HCT116 (cell line): ENCODE results near the gene SRP19. TPM values are rescaled to one million over a fixed set of nuclear protein-coding genes. Genes with fewer than 3 reads are reported as not detected.
"Not testable (repeated sequence)": the region's sequence is repeated elsewhere in the genome, so short reads cannot be mapped to it uniquely, and the experiment has no call there.

Experiments used
- ATAC-seq: fragments of 200-7000 bp; cut with Tn5 transposase; 2 replicates; pipeline ENCODE4 v1.9.1; 2020; ENCODE audit warnings: mild to moderate bottlenecking, moderate library complexity
- BruUV-seq: library from RNA; stranded (reverse); fragments of 400-500 nt; replicated peaks from 2 replicates; lab custom pipeline; 2021; lab: Mats Ljungman, UMichigan
- CTCF ChIA-PET: fragments of 300-600 bp; sonication (Branson Sonifier 250); formaldehyde crosslinking; loops from one replicate; lab custom pipeline; 2021; ENCODE audit warnings: antibody characterized with exemption; lab: Charles Lee
- POLR2A ChIA-PET: fragments of 300-600, 350-600 bp; sonication (Branson Sonifier 250); formaldehyde crosslinking; loops from one replicate; lab custom pipeline; 2021; ENCODE audit warnings: antibody characterized with exemption; lab: Charles Lee
- RAD21 ChIA-PET, 2 experiments: fragments of 300-600 bp; sonication (Branson Sonifier 250); formaldehyde crosslinking; loops; one replicate each; lab custom pipeline; 2023; ENCODE audit warnings: low total read pairs in 2 of 2; ENCODE audit not compliant: uncharacterized antibody in 2 of 2, unreplicated experiment in 2 of 2, low non-redundant PET in 1 of 2; lab: Charles Lee
- DNase-seq: peaks from one replicate; pipeline ENCODE4 v3.0.0-alpha.2; 2010; ENCODE audit warnings: low read depth, low spot score
- H2AFZ ChIP-seq: fragments of 200-600 bp; shearing (Covaris generic), sonication (generic); 2 replicates; pipeline ENCODE4 v1.6.1; 2017; ENCODE audit warnings: low read depth, mixed run types, mixed read lengths, antibody characterized with exemption, low read length; ENCODE audit not compliant: poor library complexity, severe bottlenecking
- H3K27ac ChIP-seq: 2 replicates; pipeline ENCODE4 v1.5.1; 2012; ENCODE audit warnings: low read depth, low read length
- H3K27me3 ChIP-seq: fragments of 200-600 bp; sonication (generic); 2 replicates; pipeline ENCODE4 v1.6.1; 2016; ENCODE audit warnings: mixed run types, low read length, mixed read lengths; ENCODE audit not compliant: insufficient read depth
- H3K36me3 ChIP-seq, 2 experiments: fragments of 200-500 bp in 1 of 2; fragments of 200-600 bp in 1 of 2; sonication (Bioruptor generic) in 1 of 2; sonication (generic) in 1 of 2; 2 replicates each; pipeline versions ENCODE4 v1.5.1 to v1.6.1; 2014 to 2016; ENCODE audit warnings: low read length in 2 of 2, inconsistent platforms in 1 of 2, mixed read lengths in 1 of 2, mixed run types in 1 of 2; ENCODE audit not compliant: insufficient read depth in 2 of 2, control insufficient read depth in 1 of 2
- H3K4me1 ChIP-seq, 2 experiments: fragments of 200-600 bp in 1 of 2; sonication (generic) in 1 of 2; 2 replicates each; pipeline versions ENCODE4 v1.5.1 to v1.6.1; 2012 to 2017; ENCODE audit warnings: low read length in 2 of 2, inconsistent platforms in 1 of 2, mild to moderate bottlenecking in 1 of 2, mixed read lengths in 1 of 2, mixed run types in 1 of 2, moderate library complexity in 1 of 2; ENCODE audit not compliant: insufficient read depth in 2 of 2, control insufficient read depth in 1 of 2
- H3K4me2 ChIP-seq: fragments of 200-600 bp; sonication (generic); 2 replicates; pipeline ENCODE4 v1.6.1; 2017; ENCODE audit warnings: mixed run types, low read length, mixed read lengths
- H3K4me3 ChIP-seq, 2 experiments: fragments of 200-600 bp in 1 of 2; sonication (generic) in 1 of 2; replicated peaks in 1 of 2; 2 replicates each; pipeline ENCODE4 v1.5.1; 2011 to 2016; ENCODE audit warnings: low read length in 2 of 2, control low read depth in 1 of 2, low read depth in 1 of 2, mild to moderate bottlenecking in 1 of 2, mixed read lengths in 1 of 2, mixed run types in 1 of 2
- H3K79me2 ChIP-seq: fragments of 200-600 bp; sonication (generic); 2 replicates; pipeline ENCODE4 v1.6.1; 2017; ENCODE audit warnings: mild to moderate bottlenecking, mixed run types, low read length, moderate library complexity, mixed read lengths; ENCODE audit not compliant: insufficient read depth
- H3K9ac ChIP-seq: fragments of 200-600 bp; sonication (generic); 2 replicates; pipeline ENCODE4 v1.6.1; 2016; ENCODE audit warnings: low read length, mixed read lengths
- H3K9me2 ChIP-seq: fragments of 200-600 bp; sonication (generic), shearing (Covaris generic); 2 replicates; pipeline ENCODE4 v1.6.1; 2017; ENCODE audit warnings: mixed run types, mild to moderate bottlenecking, moderate library complexity; ENCODE audit not compliant: insufficient read depth
- H3K9me3 ChIP-seq, 2 experiments: fragments of 200-500 bp in 1 of 2; fragments of 200-600 bp in 1 of 2; sonication (Bioruptor generic) in 1 of 2; sonication (generic) in 1 of 2; 2 replicates each; pipeline ENCODE4 v1.6.1; 2014 to 2017; ENCODE audit warnings: low read length in 2 of 2, mixed read lengths in 2 of 2, inconsistent platforms in 1 of 2, low read depth in 1 of 2, mild to moderate bottlenecking in 1 of 2, mixed run types in 1 of 2, moderate library complexity in 1 of 2; ENCODE audit not compliant: control insufficient read depth in 1 of 2, insufficient read depth in 1 of 2
- H4K20me1 ChIP-seq: fragments of 200-600 bp; sonication (generic), shearing (Covaris generic); 2 replicates; pipeline ENCODE4 v1.6.1; 2017; ENCODE audit warnings: mixed run types, mild to moderate bottlenecking, moderate library complexity; ENCODE audit not compliant: insufficient read depth
- ZFX ChIP-seq: fragments of 450-650 bp; IDR thresholded peaks from 2 replicates; pipeline ENCODE4 v1.6.1; 2017
- intact Hi-C: fragments of 100-400 bp; cut with micrococcal nuclease; formaldehyde crosslinking; loops from 2 replicates; pipeline ENCODE4 v1.10.0; 2022
- total RNA-seq: library from RNA; stranded (reverse); gene quantifications from one replicate; pipeline ENCODE4 v1.2.1, GENCODE V29; 2021; ENCODE audit not compliant: unreplicated experiment
- TF ChIP-seq, protein P1 (sequence below): IDR thresholded peaks from 2 replicates; pipeline ENCODE4 v1.6.1; 2011; ENCODE audit warnings: mild to moderate bottlenecking, low read length, moderate library complexity; ENCODE audit not compliant: insufficient replicate concordance; ENCODE audit errors: extremely low read depth

SRP19 gene
- total RNA-seq, 1 experiment from 2014 or later, result 45.3 TPM

DNA sequence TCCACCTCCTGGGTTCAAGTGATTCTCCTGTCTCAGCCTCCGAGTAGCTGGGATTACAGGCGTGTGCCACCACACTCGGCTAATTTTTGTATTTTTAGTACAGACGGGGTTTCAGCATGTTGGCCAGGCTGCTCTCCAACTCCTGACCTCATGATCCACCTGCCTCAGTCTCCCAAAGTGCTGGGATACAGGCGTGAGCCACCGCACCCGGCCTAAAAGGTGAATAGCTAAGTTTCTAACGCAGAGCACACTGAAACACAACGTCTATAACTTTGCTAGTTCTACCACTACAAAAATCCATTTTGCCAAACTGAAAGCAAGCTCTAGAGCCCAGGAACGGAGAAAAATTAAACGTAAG, 537 bp upstream of the SRP19 start:
- H3K4me3 ChIP-seq, result peak overlapping the region; percentile 80 to 99
- H3K9me2 ChIP-seq, H3K9me3 ChIP-seq, H3K27me3 ChIP-seq, H4K20me1 ChIP-seq, DNase-seq, RAD21 ChIA-PET, ATAC-seq, intact Hi-C loops: not testable (repeated sequence)
- peaks cover 8 to 22% of the 10 kb centered on the region in 2 experiments for H3K4me1 ChIP-seq
- H2AFZ ChIP-seq, result peak overlapping the region; percentile 69
- TSS peak; percentile 97 for BruUV-seq
- POLR2A ChIA-PET, result interaction anchor here (1.0 to 1.6 kb wide), 6 partner anchors 9 to 116 kb away, joined by 3 to 5 read pairs (median 4); partner anchors contain the start of gene DCP2
- H3K79me2 ChIP-seq, result peaks cover 43% of the 10 kb centered on the region
- CTCF ChIA-PET, result interaction anchor here (1.3 kb wide), 1 partner anchor 12 kb away, joined by 8 read pairs; no protein-coding TSS in a partner anchor
- peak overlapping the region; percentile 82 for H3K9ac ChIP-seq
- peak overlapping the region; percentile 85 for H3K4me2 ChIP-seq
- peaks cover 15 to 27% of the 10 kb centered on the region in 2 experiments for H3K36me3 ChIP-seq
- peak overlapping the region; percentile 52 for H3K27ac ChIP-seq

DNA sequence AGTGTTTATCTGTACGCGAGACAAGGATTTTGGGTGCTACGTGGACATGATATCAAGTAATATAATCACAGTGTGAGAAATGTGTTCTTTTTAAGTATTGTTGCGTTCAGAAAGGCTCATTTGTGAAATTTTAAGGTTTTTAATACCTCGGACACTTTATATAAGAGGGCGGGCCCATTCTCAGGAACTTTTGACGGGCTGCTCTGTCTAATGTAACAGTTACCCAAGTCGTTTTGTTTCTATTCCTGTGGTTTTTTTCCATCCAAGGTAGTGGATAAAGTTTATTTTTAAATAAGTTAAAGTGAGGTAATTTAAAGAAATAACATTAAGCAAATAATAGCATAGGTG, 525 bp downstream of the SRP19 start:
- TSS peak; percentile 61 for BruUV-seq
- ATAC-seq, result no peak
- H3K27me3 ChIP-seq, result no peaks in the 10 kb centered on the region
- H3K4me3 ChIP-seq, result peak overlapping the region; percentile 80 to 99
- no peaks in the 10 kb centered on the region for H3K9me3 ChIP-seq
- no peak for DNase-seq
- CTCF ChIA-PET, result no interaction called here
- H3K27ac ChIP-seq, result peak overlapping the region; percentile 58
- H3K79me2 ChIP-seq, result peaks cover 49% of the 10 kb centered on the region
- H2AFZ ChIP-seq, result no peak overlapping the region
- H3K9me2 ChIP-seq, result no peaks in the 10 kb centered on the region
- H3K36me3 ChIP-seq, result peaks cover 21 to 30% of the 10 kb centered on the region in 2 experiments
- no peaks in the 10 kb centered on the region; the same call in 1 of the 2 replicates for H4K20me1 ChIP-seq
- peak overlapping the region; percentile 85 for H3K4me2 ChIP-seq
- peaks cover 8 to 22% of the 10 kb centered on the region in 2 experiments for H3K4me1 ChIP-seq
- peak overlapping the region; percentile 82 for H3K9ac ChIP-seq
- intact Hi-C loops, result no loop called here
- peak; percentile 45; the same call in 1 of the 2 replicates for TF ChIP-seq ZFX
- TF ChIP-seq, protein P1, sequence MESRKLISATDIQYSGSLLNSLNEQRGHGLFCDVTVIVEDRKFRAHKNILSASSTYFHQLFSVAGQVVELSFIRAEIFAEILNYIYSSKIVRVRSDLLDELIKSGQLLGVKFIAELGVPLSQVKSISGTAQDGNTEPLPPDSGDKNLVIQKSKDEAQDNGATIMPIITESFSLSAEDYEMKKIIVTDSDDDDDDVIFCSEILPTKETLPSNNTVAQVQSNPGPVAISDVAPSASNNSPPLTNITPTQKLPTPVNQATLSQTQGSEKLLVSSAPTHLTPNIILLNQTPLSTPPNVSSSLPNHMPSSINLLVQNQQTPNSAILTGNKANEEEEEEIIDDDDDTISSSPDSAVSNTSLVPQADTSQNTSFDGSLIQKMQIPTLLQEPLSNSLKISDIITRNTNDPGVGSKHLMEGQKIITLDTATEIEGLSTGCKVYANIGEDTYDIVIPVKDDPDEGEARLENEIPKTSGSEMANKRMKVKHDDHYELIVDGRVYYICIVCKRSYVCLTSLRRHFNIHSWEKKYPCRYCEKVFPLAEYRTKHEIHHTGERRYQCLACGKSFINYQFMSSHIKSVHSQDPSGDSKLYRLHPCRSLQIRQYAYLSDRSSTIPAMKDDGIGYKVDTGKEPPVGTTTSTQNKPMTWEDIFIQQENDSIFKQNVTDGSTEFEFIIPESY, result no peak
- TF ChIP-seq, all 23 proteins: peak for 1
- ChIA-PET POLR2A (interaction anchor here (0.6 to 1.6 kb wide), 2 partner anchors 17 to 697 kb away, joined by 3 to 4 read pairs; no protein-coding TSS in a partner anchor), RAD21 (no interaction called here)
